ENCODE results near the gene CRIP3.

The CRIP3 gene

GRCh38 chr6:43262780-43263313 is 45.8 kb downstream of the CRIP3 start:
- Histone ChIP-seq H3K9ac (ENCODE audit: low read length) (no peak overlapping the region), H3K27me3 (ENCODE audit: control insufficient read depth, insufficient read depth, low read length) (peaks cover 3% of the 10 kb centered on the region), H3K9me3 (ENCODE audit: control insufficient read depth, low read length) (no peaks in the 10 kb centered on the region), H3K4me1 (ENCODE audit: control insufficient read depth, insufficient read depth, low read length) (peaks cover 12% of the 10 kb centered on the region), H3K4me3 (ENCODE audit: low read length) (no peak overlapping the region), H3K36me3 (ENCODE audit: control insufficient read depth, insufficient read depth, low read length) (no peaks in the 10 kb centered on the region)

- no peak overlapping the region for H3K9ac ChIP-seq (ENCODE audit: low read length)
- H3K36me3 ChIP-seq (ENCODE audit: control insufficient read depth, insufficient read depth, low read length), result no peaks in the 10 kb centered on the region
These were observed 46.4 kb downstream of the CRIP3 start for GRCh38 chr6:43262000-43262779.

GRCh38 chr6:43261198-43261597 is 47.4 kb downstream of the CRIP3 start:
- Histone ChIP-seq H3K4me1 (ENCODE audit: control insufficient read depth, insufficient read depth, low read length) (peaks cover 3% of the 10 kb centered on the region), H3K36me3 (ENCODE audit: control insufficient read depth, insufficient read depth, low read length) (no peaks in the 10 kb centered on the region)

More at GRCh38 chr6:43262000-43262779, 46.4 kb downstream of the CRIP3 start:
- peaks cover 6% of the 10 kb centered on the region for H3K4me1 ChIP-seq (ENCODE audit: control insufficient read depth, insufficient read depth, low read length)
- H3K27me3 ChIP-seq (ENCODE audit: control insufficient read depth, insufficient read depth, low read length), result peaks cover 3% of the 10 kb centered on the region
- no peak overlapping the region for H3K4me3 ChIP-seq (ENCODE audit: low read length)
- H3K9me3 ChIP-seq (ENCODE audit: control insufficient read depth, low read length), result no peaks in the 10 kb centered on the region

GRCh38 chr6:43260791-43261190 is 47.8 kb downstream of the CRIP3 start:
- Histone ChIP-seq H3K9ac (ENCODE audit: low read length) (no peak overlapping the region), H3K36me3 (ENCODE audit: control insufficient read depth, insufficient read depth, low read length) (no peaks in the 10 kb centered on the region), H3K9me3 (ENCODE audit: control insufficient read depth, low read length) (no peaks in the 10 kb centered on the region), H3K4me1 (ENCODE audit: control insufficient read depth, insufficient read depth, low read length) (peaks cover 3% of the 10 kb centered on the region), H3K4me3 (ENCODE audit: low read length) (no peak overlapping the region), H3K27me3 (ENCODE audit: control insufficient read depth, insufficient read depth, low read length) (peaks cover 6% of the 10 kb centered on the region)

More at GRCh38 chr6:43261198-43261597, 47.4 kb downstream of the CRIP3 start:
- H3K9ac ChIP-seq (ENCODE audit: low read length), result no peak overlapping the region
- no peak overlapping the region for H3K4me3 ChIP-seq (ENCODE audit: low read length)
- H3K27me3 ChIP-seq (ENCODE audit: control insufficient read depth, insufficient read depth, low read length), result peaks cover 6% of the 10 kb centered on the region
- no peaks in the 10 kb centered on the region for H3K9me3 ChIP-seq (ENCODE audit: control insufficient read depth, low read length)

- H3K4me1 ChIP-seq (ENCODE audit: control insufficient read depth, insufficient read depth, low read length), result peaks cover 3% of the 10 kb centered on the region
- H3K9me3 ChIP-seq (ENCODE audit: control insufficient read depth, low read length), result no peaks in the 10 kb centered on the region
- peaks cover 6% of the 10 kb centered on the region for H3K27me3 ChIP-seq (ENCODE audit: control insufficient read depth, insufficient read depth, low read length)
- H3K4me3 ChIP-seq (ENCODE audit: low read length), result no peak overlapping the region
- H3K36me3 ChIP-seq (ENCODE audit: control insufficient read depth, insufficient read depth, low read length), result no peaks in the 10 kb centered on the region
- H3K9ac ChIP-seq (ENCODE audit: low read length), result no peak overlapping the region
These were observed 49.6 kb downstream of the CRIP3 start for GRCh38 chr6:43258807-43259686.

- Histone ChIP-seq H3K9ac (ENCODE audit: low read length) (no peak overlapping the region), H3K9me3 (ENCODE audit: control insufficient read depth, low read length) (no peaks in the 10 kb centered on the region), H3K27me3 (ENCODE audit: control insufficient read depth, insufficient read depth, low read length) (peaks cover 7% of the 10 kb centered on the region), H3K36me3 (ENCODE audit: control insufficient read depth, insufficient read depth, low read length) (no peaks in the 10 kb centered on the region), H3K4me3 (ENCODE audit: low read length) (no peak overlapping the region), H3K4me1 (ENCODE audit: control insufficient read depth, insufficient read depth, low read length) (peaks cover 3% of the 10 kb centered on the region)
These were observed 50.4 kb downstream of the CRIP3 start for GRCh38 chr6:43258180-43258579.

- no peak overlapping the region for H3K9ac ChIP-seq (ENCODE audit: low read length)
- peaks cover 14% of the 10 kb centered on the region for H3K27me3 ChIP-seq (ENCODE audit: control insufficient read depth, insufficient read depth, low read length)
- no peaks in the 10 kb centered on the region for H3K36me3 ChIP-seq (ENCODE audit: control insufficient read depth, insufficient read depth, low read length)
- H3K4me3 ChIP-seq (ENCODE audit: low read length), result no peak overlapping the region
- H3K4me1 ChIP-seq (ENCODE audit: control insufficient read depth, insufficient read depth, low read length), result peaks cover 3% of the 10 kb centered on the region
- H3K9me3 ChIP-seq (ENCODE audit: control insufficient read depth, low read length), result no peaks in the 10 kb centered on the region
These were observed 51.1 kb downstream of the CRIP3 start for GRCh38 chr6:43257367-43258145.

- Histone ChIP-seq H3K4me3 (ENCODE audit: low read length) (no peak overlapping the region), H3K4me1 (ENCODE audit: control insufficient read depth, insufficient read depth, low read length) (peaks cover under 1% of the 10 kb centered on the region), H3K27me3 (ENCODE audit: control insufficient read depth, insufficient read depth, low read length) (peaks cover 20% of the 10 kb centered on the region), H3K9ac (ENCODE audit: low read length) (no peak overlapping the region), H3K9me3 (ENCODE audit: control insufficient read depth, low read length) (no peaks in the 10 kb centered on the region), H3K36me3 (ENCODE audit: control insufficient read depth, insufficient read depth, low read length) (no peaks in the 10 kb centered on the region)
These were observed 51.8 kb downstream of the CRIP3 start for GRCh38 chr6:43256670-43257366.

Data from mucosa of stomach (tissue), 1 donor.